PC-3 (cell line): ENCODE data around the gene CNIH1. TPM values are rescaled to one million over a fixed set of nuclear protein-coding genes. Genes with fewer than 3 reads are reported as not detected.

Experiments
- ATAC-seq: fragments of 200-7000 bp; cut with Tn5 transposase; 2 replicates; pipeline ENCODE4 v1.9.1; 2020; ENCODE audit warnings: mild to moderate bottlenecking, moderate library complexity
- BruUV-seq: library from RNA; stranded (reverse); fragments of 400-500 nt; replicated peaks from 2 replicates; lab custom pipeline; 2021; lab: Mats Ljungman, UMichigan
- CTCF ChIA-PET: fragments of 300-600 bp; sonication (Branson Sonifier 250); formaldehyde crosslinking; loops from one replicate; lab custom pipeline; 2022; ENCODE audit warnings: antibody characterized with exemption; lab: Charles Lee
- POLR2A ChIA-PET: fragments of 300-600 bp; sonication (Branson Sonifier 250); formaldehyde crosslinking; loops from one replicate; lab custom pipeline; 2022; ENCODE audit warnings: antibody characterized with exemption; ENCODE audit not compliant: unreplicated experiment; lab: Charles Lee
- DNase-seq: peaks from one replicate; pipeline ENCODE4 v3.0.0-alpha.2; 2015
- H2AFZ ChIP-seq: fragments of 300-600 bp; sonication (generic); 2 replicates; pipeline ENCODE4 v1.6.0; 2016; ENCODE audit warnings: antibody characterized with exemption, low read length
- H3F3A ChIP-seq: fragments of 300-600 bp; sonication (generic); one replicate; pipeline ENCODE4 v1.6.0; 2017; ENCODE audit warnings: antibody characterized with exemption, low read length, control low read depth, mild to moderate bottlenecking; ENCODE audit not compliant: unreplicated experiment
- H3K27ac ChIP-seq: fragments of 300-600 bp; sonication (generic); 2 replicates; pipeline ENCODE4 v1.5.1; 2016; ENCODE audit warnings: mild to moderate bottlenecking, low read length
- H3K27me3 ChIP-seq: fragments of 300-600 bp; sonication (generic); 2 replicates; pipeline ENCODE4 v1.6.1; 2016; ENCODE audit warnings: low read length, mixed read lengths
- H3K36me3 ChIP-seq: fragments of 300-600 bp; sonication (generic); 2 replicates; pipeline ENCODE4 v1.6.1; 2016; ENCODE audit warnings: low read depth, mixed run types, low read length, mixed read lengths
- H3K4me1 ChIP-seq: fragments of 300-600 bp; sonication (generic); 2 replicates; pipeline ENCODE4 v1.5.1; 2016; ENCODE audit warnings: low read length; ENCODE audit not compliant: insufficient read depth
- H3K4me2 ChIP-seq: fragments of 300-600 bp; sonication (generic); 2 replicates; pipeline ENCODE4 v1.6.0; 2016; ENCODE audit warnings: low read length
- H3K4me3 ChIP-seq: fragments of 300-600 bp; sonication (generic); 2 replicates; pipeline ENCODE4 v1.5.1; 2016; ENCODE audit warnings: mild to moderate bottlenecking, low read length, mixed read lengths
- H3K79me2 ChIP-seq: fragments of 300-600 bp; sonication (generic); 2 replicates; pipeline ENCODE4 v1.6.1; 2017; ENCODE audit warnings: low read length, mixed read lengths
- H3K9ac ChIP-seq: fragments of 300-600 bp; sonication (generic); 2 replicates; pipeline ENCODE4 v1.6.0; 2016; ENCODE audit warnings: mild to moderate bottlenecking, low read length
- H3K9me2 ChIP-seq: fragments of 300-600 bp; sonication (generic); replicated peaks from 2 replicates; pipeline ENCODE4 v1.6.1; 2016; ENCODE audit warnings: mixed run types, low read length, mixed read lengths
- H3K9me3 ChIP-seq: fragments of 300-600 bp; sonication (generic); 2 replicates; pipeline ENCODE4 v1.6.1; 2016; ENCODE audit warnings: low read length, mixed read lengths
- H4K20me1 ChIP-seq: fragments of 300-600 bp; sonication (generic); 2 replicates; pipeline ENCODE4 v1.6.1; 2016; ENCODE audit warnings: low read length, mixed read lengths
- CTCF ChIP-seq: fragments of 300-600 bp; sonication (generic); conservative IDR thresholded peaks from 2 replicates; pipeline ENCODE4 v1.5.1; 2017; ENCODE audit warnings: antibody characterized with exemption, low read depth, mild to moderate bottlenecking, low read length
- EZH2 ChIP-seq: fragments of 300-600 bp; sonication (generic); IDR thresholded peaks from one replicate; pipeline ENCODE4 v1.6.1; 2017; ENCODE audit warnings: antibody characterized with exemption, mild to moderate bottlenecking, low read length; ENCODE audit not compliant: unreplicated experiment
- EZH2phosphoT487 ChIP-seq: fragments of 300-600 bp; sonication (generic); IDR thresholded peaks from 2 replicates; pipeline ENCODE4 v1.6.1; 2018; ENCODE audit warnings: mild to moderate bottlenecking, antibody characterized with exemption, low read length, borderline replicate concordance
- intact Hi-C: fragments of 100-400 bp; cut with micrococcal nuclease; formaldehyde crosslinking; loops from 2 replicates; pipeline ENCODE4 v1.9.0; 2023
- total RNA-seq: library from RNA; depleted of rRNA; stranded (reverse); fragments of >200 nt; gene quantifications from 2 replicates; pipeline ENCODE4 v1.2.3, GENCODE V29; 2014; rRNA removed

CNIH1 gene
- total RNA-seq, 1 experiment from 2014 or later: 194 TPM

DNA sequence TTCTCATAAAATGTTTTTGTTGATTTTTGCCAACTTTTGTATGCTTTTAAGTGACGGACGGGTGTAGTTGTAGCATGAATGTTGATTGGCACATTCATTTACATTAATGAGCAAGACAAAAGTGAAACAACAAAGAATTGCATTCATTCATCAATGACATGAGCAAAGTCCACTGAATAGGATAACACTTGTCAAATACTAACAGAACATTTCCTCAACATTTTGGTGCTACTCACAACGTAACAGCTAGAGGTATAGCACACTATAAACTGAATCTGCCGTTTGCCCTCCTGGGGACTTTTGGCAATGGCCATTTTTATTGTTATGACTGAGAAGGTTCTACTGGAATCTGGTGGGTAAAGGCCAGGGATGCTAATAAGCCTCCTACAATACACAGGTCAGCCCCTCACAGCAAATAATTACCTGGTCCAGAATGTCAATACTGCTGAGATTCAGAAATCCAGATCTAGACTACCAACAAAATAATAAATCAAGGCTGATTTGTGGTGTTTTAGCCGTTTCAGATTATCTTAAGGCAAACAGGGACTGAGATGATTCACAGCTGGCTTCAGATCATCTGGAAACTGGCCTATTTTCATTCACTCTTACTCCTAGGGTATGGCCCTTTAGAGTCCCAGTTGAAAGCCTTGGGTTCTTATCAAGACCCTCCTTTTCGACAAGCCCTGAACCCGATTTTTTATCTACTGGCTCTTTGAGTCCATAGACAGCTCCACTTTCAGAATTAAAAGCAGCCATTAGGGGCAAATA lies 66.9 kb downstream of the CNIH1 start:
- Histone ChIP-seq H3K9ac (no peak overlapping the region), H3K27ac (no peak overlapping the region), H3K36me3 (no peaks in the 10 kb centered on the region), H3K4me1 (peaks cover 9% of the 10 kb centered on the region), H2AFZ (peak overlapping the region; percentile 24; the same call in 1 of the 2 replicates), H3K9me2 (no peaks in the 10 kb centered on the region), H3F3A (no peaks in the 10 kb centered on the region), H3K4me2 (peak overlapping the region; percentile 26), H3K4me3 (no peak overlapping the region), H3K27me3 (no peaks in the 10 kb centered on the region), H3K79me2 (no peaks in the 10 kb centered on the region), H3K9me3 (no peaks in the 10 kb centered on the region), H4K20me1 (no peaks in the 10 kb centered on the region)
- CTCF ChIA-PET: interaction anchor here (1.3 kb wide), 1 partner anchor 46 kb away, joined by 7 read pairs; no protein-coding TSS in a partner anchor
- ATAC-seq (peak; percentile 89), DNase-seq (peak; percentile 63)
- POLR2A ChIA-PET: interaction anchor here (0.7 kb wide), 1 partner anchor 15 kb away, joined by 5 read pairs; no protein-coding TSS in a partner anchor
- intact Hi-C loops: no loop called here
- no TSS peak for BruUV-seq
- TF ChIP-seq EZH2phosphoT487 (no peak), CTCF (no peak), EZH2 (no peak)

Other genes with a start within 250 kb of the CNIH1 start
- 354 and 434 TPM in 2 replicates for gene CDKN3, start 44.4 kb downstream of the CNIH1 start, total RNA-seq
- 45.2 and 85.2 TPM in 2 replicates for gene GMFB, start 47.6 kb upstream of the CNIH1 start, total RNA-seq
- 31.3 and 31.5 TPM in 2 replicates for gene CGRRF1, start 68.5 kb upstream of the CNIH1 start, total RNA-seq
- gene SAMD4A, start 125.8 kb upstream of the CNIH1 start, total RNA-seq: 42.9 and 45.2 TPM in 2 replicates